T-helper 2 cell treated with Interferon-gamma antibody and Interleukin-4, amounts not matched to agents 5 μg/mL and 100 μg/mL, for 36 hours (primary cell): ENCODE measurements around the gene CDC25A.

Experiments
- DNase-seq: peaks from one replicate; pipeline ENCODE4 v3.0.0; 2021; ENCODE audit warnings: low spot score
- H3K27ac Mint-ChIP-seq: one replicate; pipeline ENCODE4 v1.8.0; 2021; ENCODE audit warnings: mild to moderate bottlenecking, mixed read lengths
- H3K27me3 Mint-ChIP-seq: one replicate; pipeline ENCODE4 v1.8.0; 2021; ENCODE audit warnings: low read depth, mixed read lengths
- H3K36me3 Mint-ChIP-seq: one replicate; pipeline ENCODE4 v1.8.0; 2021; ENCODE audit warnings: low read depth, mixed read lengths
- H3K4me1 Mint-ChIP-seq: one replicate; pipeline ENCODE4 v1.8.0; 2021; ENCODE audit warnings: low read depth, mixed read lengths
- H3K4me3 Mint-ChIP-seq: one replicate; pipeline ENCODE4 v1.8.0; 2022; ENCODE audit warnings: mild to moderate bottlenecking, moderate library complexity, mixed read lengths
- H3K9me3 Mint-ChIP-seq: one replicate; pipeline ENCODE4 v1.8.0; 2021; ENCODE audit warnings: mixed read lengths

Gene CDC25A

DNA sequence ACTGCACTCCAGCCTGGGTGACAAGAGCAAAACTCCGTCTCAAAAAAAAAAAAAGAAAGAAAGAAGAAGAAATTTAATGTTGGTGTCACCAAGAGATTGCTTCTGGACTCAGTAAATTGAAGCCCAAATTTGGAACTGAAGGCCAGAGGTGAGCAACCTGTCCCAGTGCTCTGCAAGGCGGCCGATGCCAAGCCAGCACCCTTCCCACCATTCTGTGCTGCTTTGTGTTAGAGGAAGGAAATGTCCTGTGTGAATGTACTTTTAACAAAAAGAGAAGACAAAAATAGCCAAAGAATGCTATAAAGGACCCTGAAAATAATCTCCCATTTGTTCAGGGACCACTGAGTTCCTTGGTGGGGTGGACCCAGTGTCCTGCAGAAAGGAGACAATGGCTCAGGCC lies 44.6 kb downstream of the CDC25A start:
- no peaks in the 10 kb centered on the region for H3K36me3 Mint-ChIP-seq
- H3K4me1 Mint-ChIP-seq: no peaks in the 10 kb centered on the region
- H3K9me3 Mint-ChIP-seq: no peaks in the 10 kb centered on the region
- H3K4me3 Mint-ChIP-seq: no peak overlapping the region
- no peak overlapping the region for H3K27ac Mint-ChIP-seq
- DNase-seq: no peak
- H3K27me3 Mint-ChIP-seq: no peaks in the 10 kb centered on the region

DNA sequence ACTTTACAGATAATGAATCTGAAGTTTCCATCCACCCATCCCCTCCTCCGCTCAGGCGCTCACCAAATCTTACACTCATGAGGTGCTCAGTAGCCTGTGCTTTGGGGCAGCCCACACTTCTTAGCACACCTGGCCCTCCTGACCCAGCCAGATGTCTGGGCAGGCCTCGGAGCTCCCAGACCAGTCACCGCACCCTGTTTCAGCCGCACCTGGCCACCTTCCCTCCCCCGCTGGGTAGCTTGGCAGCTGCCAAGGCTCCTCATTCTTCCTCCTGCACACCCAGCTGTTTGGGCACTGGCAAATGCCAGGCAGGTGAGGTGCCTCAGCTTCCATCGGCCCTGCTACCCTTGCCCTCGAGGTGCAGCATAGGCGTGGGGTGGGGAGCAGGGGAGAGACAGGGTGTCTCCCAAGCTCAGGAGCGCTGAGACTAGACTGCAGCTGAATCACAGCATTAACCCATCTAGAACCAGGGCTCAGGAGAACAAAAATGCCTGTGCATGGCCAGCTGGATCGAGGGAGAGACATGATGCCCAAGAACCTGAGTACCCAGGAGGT lies 45.8 kb downstream of the CDC25A start:
- H3K27me3 Mint-ChIP-seq: no peaks in the 10 kb centered on the region
- DNase-seq: no peak
- no peaks in the 10 kb centered on the region for H3K36me3 Mint-ChIP-seq
- no peaks in the 10 kb centered on the region for H3K9me3 Mint-ChIP-seq
- no peaks in the 10 kb centered on the region for H3K4me1 Mint-ChIP-seq
- H3K27ac Mint-ChIP-seq: no peak overlapping the region
- H3K4me3 Mint-ChIP-seq: no peak overlapping the region

DNA sequence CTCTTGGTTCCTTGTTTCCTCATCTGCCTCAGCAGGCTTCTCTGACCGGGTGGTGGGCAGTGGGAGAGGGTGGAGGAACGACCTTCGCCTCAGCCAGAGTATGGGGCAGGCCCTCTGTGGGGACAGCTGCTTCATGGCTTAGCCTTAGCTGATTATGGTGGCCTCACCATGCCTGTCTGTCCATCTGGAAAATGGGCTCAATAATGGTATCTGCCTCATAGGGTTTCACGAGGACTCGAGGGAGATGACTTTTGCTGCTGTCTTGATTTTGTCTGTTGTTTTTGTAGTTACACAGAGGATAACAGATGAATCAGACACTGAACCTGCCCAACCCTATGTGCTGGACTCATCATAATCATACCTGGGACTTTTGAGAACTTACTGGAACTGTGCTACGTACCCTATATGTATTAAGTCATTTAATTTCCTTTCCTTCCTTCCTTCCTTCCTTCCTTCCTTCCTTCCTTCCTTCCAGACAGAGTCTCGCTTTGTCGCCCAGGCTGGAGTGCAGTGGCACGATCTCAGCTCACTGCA lies 46.5 kb downstream of the CDC25A start:
- no peak overlapping the region for H3K27ac Mint-ChIP-seq
- H3K36me3 Mint-ChIP-seq: no peaks in the 10 kb centered on the region
- DNase-seq: no peak
- no peaks in the 10 kb centered on the region for H3K27me3 Mint-ChIP-seq
- no peaks in the 10 kb centered on the region for H3K4me1 Mint-ChIP-seq
- no peak overlapping the region for H3K4me3 Mint-ChIP-seq
- no peaks in the 10 kb centered on the region for H3K9me3 Mint-ChIP-seq

DNA sequence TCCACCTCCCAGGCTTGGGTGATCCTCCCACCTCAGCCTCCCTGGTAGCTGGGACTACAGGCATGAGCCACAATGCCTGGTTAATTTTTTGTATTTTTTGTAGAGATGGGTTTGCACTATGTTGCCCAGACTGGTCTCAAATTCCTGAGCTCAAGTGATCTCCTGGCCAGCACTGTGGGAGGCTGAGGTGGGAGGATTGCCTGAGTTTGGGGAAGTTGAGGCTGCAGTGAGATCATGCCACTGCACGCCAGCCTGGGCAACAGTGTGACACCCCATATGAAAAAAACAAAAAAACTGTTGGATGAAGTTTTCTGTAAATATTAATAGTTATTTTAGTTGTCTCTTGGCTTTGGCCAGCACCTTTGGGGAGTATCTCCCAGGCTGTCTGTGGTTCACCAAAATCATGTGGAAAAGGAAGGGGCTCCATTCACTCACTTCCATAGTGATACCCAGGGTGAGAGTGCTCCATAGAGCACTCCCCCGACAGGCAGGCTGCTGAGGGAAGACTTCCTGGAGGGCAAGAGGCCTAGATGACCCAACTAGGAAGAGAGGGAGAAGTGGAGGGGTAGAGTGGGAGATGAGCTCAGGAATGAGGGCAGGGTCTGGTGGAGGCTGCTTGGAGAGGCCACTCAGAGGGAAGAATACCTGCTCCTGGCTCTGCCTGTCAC lies 47.1 kb downstream of the CDC25A start:
- no peak for DNase-seq
- H3K36me3 Mint-ChIP-seq: no peaks in the 10 kb centered on the region
- H3K4me3 Mint-ChIP-seq: no peak overlapping the region
- no peaks in the 10 kb centered on the region for H3K4me1 Mint-ChIP-seq
- H3K27me3 Mint-ChIP-seq: no peaks in the 10 kb centered on the region
- no peak overlapping the region for H3K27ac Mint-ChIP-seq
- H3K9me3 Mint-ChIP-seq: no peaks in the 10 kb centered on the region

DNA sequence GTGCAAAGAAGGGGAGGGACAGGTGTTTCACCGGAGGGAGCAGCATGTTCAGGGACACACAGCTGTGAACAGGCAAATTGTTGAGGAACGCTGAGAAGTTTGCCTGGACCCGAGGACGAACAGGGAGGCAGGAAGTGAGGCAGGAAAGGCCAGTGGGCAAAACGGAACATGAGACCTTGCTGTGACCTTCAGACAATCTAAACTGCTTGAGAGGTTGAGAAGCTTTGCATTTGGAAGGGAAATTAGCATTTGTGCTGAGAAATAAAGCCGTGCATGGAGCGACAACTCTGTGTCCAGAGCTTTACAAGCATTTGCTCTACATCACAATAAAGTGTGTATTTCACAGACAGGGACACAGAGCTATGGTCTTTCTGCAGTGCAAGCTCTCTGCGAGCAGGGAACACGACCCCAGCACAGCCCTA lies 47.9 kb downstream of the CDC25A start:
- DNase-seq: no peak
- Mint-ChIP-seq H3K9me3 (no peaks in the 10 kb centered on the region), H3K4me3 (no peak overlapping the region), H3K4me1 (peaks cover 1% of the 10 kb centered on the region), H3K27ac (no peak overlapping the region), H3K27me3 (no peaks in the 10 kb centered on the region), H3K36me3 (no peaks in the 10 kb centered on the region)

DNA sequence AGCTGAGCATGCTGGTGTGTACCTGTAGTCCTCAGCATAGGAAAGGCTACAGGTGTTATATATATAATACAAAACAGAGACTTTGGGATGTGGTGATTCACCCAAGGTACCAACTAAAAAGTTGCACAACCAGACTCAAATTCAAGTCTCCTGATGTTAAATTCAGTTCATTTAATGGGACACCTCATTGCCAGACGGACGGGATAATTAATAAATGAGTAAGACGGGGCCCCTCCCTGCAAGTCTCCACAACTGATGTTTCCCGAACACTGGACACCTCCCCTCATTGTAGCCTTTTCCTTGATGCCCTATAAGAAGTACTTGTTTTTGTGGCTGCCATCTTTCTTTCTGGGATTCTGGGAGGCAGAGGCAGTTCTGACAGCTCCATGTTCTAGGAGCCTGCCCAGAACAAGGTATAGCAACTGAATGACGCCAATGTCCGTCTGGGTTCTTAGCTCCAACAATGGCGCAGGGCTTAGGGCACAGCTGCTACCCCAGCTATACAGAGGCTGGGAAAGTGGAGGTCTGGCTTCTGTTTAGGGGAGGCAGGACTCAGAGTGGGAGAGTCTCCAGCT lies 50.7 kb downstream of the CDC25A start:
- Mint-ChIP-seq H3K27me3 (no peaks in the 10 kb centered on the region), H3K4me3 (no peak overlapping the region), H3K4me1 (peaks cover 1% of the 10 kb centered on the region), H3K9me3 (no peaks in the 10 kb centered on the region), H3K36me3 (no peaks in the 10 kb centered on the region), H3K27ac (no peak overlapping the region)
- no peak for DNase-seq

DNA sequence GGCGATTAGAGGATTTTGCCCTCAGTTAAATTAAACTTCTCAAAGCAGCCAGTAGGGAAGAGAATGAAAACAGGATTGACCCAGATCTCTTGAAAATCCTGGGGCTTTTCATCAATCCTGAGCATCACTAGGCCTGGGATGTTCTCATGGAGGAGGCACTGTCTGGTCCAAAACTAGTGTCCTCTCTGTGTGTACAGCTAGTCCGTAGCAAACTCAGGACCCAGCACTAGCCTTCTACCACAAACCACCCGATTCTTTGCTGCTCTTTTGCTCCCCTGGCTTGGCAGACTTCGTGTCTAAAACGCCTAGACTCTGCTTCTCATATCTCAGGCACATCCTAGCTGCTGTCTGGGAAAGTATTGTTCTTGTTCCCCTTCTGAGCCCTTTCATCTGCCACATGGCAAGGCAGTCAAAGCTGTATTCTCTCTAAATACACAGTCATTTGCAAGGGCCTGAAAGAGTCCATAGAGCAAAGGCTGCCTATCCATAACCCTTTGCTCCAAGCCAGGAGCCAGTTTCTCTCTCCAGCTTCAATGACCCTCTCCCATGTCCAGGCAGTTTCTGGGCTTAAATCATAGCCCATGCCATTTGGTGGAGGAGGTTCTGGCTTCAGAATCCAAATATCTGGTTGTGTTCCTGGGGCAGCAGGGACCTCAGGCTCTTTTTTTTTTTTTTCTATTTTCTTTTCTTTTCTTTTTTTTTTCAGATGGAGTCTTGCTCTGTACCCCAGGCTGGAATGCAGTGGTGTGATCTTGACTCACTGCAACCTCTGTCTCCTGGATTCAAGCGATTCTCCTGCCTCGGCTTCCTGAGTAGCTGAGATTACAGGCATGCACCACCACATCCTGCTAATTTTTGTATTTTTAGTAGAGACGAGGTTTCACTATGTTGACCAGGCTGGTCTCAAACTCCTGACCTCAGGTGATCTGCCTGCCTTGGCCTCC lies 52.4 kb downstream of the CDC25A start:
- Mint-ChIP-seq H3K36me3 (no peaks in the 10 kb centered on the region), H3K27ac (no peak overlapping the region), H3K4me3 (no peak overlapping the region), H3K27me3 (no peaks in the 10 kb centered on the region), H3K9me3 (no peaks in the 10 kb centered on the region), H3K4me1 (peaks cover 1% of the 10 kb centered on the region)
- no peak for DNase-seq

DNA sequence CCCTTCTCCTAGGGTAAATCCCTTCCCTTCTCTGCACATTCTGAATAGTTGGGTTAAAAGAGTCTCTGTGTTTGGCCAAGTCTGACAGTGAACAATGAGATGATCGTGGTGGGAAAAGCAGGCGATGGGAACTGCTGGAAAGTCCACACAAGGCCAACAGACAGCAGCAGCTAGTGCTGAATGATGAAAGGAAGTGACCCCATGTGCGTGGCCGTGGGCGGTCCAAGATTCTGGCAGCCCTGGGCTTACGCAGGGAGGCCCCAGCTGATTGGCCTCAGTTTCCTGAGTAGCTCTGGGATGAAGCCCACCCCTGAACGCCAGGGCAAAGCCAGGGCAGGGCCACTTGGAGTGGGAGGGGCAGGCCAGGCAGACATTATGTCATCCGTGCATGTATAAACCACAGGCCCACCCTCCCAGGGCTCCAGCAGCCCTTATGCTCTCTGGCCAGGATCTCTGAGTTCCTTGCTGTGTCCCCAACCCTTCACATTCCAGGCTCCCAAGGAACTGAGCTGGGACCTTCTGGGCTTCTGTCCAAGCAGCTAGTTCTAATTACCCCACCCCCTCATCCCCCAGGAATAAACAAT lies 57.8 kb downstream of the CDC25A start:
- Mint-ChIP-seq H3K27me3 (no peaks in the 10 kb centered on the region), H3K4me1 (no peaks in the 10 kb centered on the region), H3K4me3 (no peak overlapping the region), H3K36me3 (no peaks in the 10 kb centered on the region), H3K9me3 (no peaks in the 10 kb centered on the region), H3K27ac (no peak overlapping the region)
- DNase-seq: no peak

DNA sequence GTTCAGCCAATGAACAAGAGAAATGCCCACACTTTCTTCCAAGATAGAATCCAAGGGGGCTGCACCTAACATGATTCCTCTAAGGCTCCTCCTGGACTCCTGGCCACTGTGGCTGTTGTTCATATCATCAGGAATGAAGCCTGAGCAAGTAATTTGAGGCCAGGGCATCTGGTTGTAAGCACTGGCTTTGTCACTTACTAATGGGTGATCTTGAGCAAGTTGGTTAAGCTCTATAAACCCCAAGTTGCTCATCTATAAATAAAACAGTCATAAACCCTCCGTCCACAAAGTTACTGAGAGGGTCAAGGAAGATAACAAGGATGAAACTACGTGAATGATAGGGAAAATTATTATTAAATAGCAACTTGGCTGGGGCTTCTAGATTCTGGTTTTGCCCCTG lies 58.3 kb downstream of the CDC25A start:
- H3K27me3 Mint-ChIP-seq: peaks cover 2% of the 10 kb centered on the region
- H3K27ac Mint-ChIP-seq: no peak overlapping the region
- H3K9me3 Mint-ChIP-seq: no peaks in the 10 kb centered on the region
- H3K4me1 Mint-ChIP-seq: no peaks in the 10 kb centered on the region
- no peak for DNase-seq
- H3K36me3 Mint-ChIP-seq: no peaks in the 10 kb centered on the region
- H3K4me3 Mint-ChIP-seq: no peak overlapping the region

DNA sequence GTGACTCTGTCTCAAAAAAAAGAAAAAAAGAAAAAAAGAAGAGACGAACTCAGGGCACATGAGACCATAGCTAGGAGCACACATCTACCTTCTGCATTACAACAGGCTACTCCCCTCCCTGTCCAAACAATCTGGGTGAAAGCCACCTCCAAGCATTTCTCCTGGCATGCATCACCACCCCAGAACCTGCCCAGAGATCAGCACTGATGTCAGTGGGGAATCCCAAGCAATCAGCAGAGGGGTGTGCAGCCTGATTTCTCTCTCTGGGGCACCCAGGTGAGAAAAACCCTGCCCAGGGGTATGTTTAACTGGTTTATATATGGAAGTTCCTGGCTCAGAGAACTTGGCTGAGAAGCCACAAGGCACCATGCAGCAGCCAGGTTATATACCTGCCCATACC lies 59.4 kb downstream of the CDC25A start:
- DNase-seq: no peak
- Mint-ChIP-seq H3K36me3 (no peaks in the 10 kb centered on the region), H3K9me3 (no peaks in the 10 kb centered on the region), H3K27me3 (peaks cover 2% of the 10 kb centered on the region), H3K4me3 (no peak overlapping the region), H3K27ac (no peak overlapping the region), H3K4me1 (no peaks in the 10 kb centered on the region)

DNA sequence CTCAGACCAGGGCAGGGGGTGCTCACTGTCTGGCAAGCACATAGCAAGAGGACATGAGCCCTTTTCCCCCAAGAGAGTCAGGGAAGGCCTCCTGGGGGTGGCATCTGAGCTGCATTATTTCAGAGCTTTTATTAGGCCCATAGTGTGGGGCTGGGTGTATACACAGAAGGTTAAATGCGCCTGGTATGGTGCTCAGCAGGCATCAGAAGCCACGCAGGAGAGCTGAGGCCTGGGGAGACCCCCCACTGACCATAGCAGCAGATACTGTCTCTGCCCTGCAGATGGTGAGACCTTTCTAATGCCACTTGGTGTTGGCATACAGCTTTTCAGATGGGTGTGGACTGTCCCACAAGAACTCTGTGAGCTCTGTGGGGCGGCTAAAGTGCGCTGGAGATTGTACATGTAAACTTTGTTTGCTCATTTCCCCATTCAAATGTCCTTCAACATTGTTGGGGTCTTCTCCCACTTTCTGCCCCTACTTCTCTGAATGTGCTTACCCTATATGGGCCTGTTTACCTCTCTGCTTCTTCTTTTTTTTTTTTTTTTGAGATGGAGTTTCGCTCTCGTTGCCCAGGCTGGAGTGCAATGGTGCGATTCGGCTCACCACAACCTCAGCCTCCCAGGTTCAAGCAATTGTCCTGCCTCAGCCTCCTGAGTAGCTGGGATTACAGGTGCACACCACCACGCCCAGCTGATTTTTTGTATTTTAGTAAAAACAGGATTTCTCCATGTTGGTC lies 62.2 kb downstream of the CDC25A start:
- H3K4me3 Mint-ChIP-seq: no peak overlapping the region
- H3K4me1 Mint-ChIP-seq: no peaks in the 10 kb centered on the region
- H3K27me3 Mint-ChIP-seq: peaks cover 2% of the 10 kb centered on the region
- no peaks in the 10 kb centered on the region for H3K36me3 Mint-ChIP-seq
- no peaks in the 10 kb centered on the region for H3K9me3 Mint-ChIP-seq
- DNase-seq: no peak
- no peak overlapping the region for H3K27ac Mint-ChIP-seq

DNA sequence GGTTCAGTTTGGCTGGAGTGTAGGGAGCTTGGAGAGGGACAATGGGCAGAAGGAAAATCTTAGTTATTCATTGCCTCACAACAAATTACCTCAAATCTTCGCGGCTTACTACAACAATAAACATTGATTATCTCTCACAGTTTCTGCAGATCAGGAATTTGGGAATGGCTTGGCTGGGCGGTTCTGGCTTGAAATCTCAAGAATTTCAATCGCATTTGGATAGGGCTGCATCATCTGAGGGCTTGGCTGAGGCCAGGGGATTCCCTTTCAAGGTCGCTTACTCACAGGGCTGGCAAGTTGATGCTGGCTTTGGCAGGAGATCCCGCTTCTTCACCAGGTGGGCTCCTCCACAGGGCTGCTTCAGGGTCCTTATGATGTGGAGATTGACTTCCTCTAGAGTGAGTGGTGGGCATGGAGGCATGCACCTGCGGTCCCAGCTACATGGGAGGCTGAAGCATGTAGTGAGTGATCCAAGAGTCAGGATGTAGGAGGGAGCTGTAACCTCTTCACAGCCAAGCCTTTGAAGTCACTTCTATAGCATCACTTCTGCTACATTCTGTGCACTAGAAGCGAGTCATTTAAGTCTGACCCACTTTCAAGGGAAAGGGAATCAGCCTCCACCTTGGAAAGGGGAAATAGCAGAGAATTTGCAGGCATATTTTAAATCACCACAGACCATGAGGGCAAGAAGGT lies 63.1 kb downstream of the CDC25A start:
- Mint-ChIP-seq H3K4me1 (no peaks in the 10 kb centered on the region), H3K9me3 (no peaks in the 10 kb centered on the region), H3K27ac (no peak overlapping the region), H3K4me3 (no peak overlapping the region), H3K27me3 (peaks cover 2% of the 10 kb centered on the region), H3K36me3 (no peaks in the 10 kb centered on the region)
- DNase-seq: no peak

DNA sequence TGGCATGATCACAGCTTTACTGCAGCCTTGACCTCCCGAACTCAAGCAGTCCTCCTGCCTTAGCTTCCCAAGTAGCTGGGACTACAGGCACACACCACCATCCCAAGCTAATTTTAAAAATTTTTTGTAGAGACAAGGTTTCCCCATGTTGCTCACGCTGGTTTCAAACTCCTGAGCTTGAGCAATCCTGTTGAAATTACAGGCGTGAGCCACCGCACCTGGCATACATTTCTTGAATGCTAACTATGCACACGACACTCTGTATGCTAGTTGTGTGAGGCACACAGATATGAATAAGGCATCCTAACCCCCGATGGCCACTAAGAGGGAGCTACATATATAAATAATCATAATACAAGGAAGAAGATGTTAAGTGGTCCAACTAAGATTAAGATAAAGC lies 64.9 kb downstream of the CDC25A start:
- Mint-ChIP-seq H3K9me3 (no peaks in the 10 kb centered on the region), H3K27me3 (peaks cover 2% of the 10 kb centered on the region), H3K36me3 (no peaks in the 10 kb centered on the region), H3K4me3 (no peak overlapping the region), H3K4me1 (no peaks in the 10 kb centered on the region), H3K27ac (no peak overlapping the region)
- DNase-seq: no peak
